Subcutaneous abdominal adipose tissue (tissue), 5 donors: Measurements from ENCODE around the gene KIF6.
A peak's percentile ranks its signal among the peaks of the same experiment; 100 is the strongest.

Experiments
- H3K27ac ChIP-seq: one replicate; pipeline ENCODE4 v1.7.0; 2013; ENCODE audit warnings: low read depth, mild to moderate bottlenecking, inconsistent platforms, low read length, moderate library complexity
- H3K27me3 ChIP-seq, 5 donors: one replicate each; pipeline ENCODE4 v1.7.0; 2013; ENCODE audit warnings: low read length in 5 of 5, inconsistent platforms in 1 of 5; ENCODE audit not compliant: control insufficient read depth in 5 of 5, insufficient read depth in 4 of 5
- H3K36me3 ChIP-seq, 5 donors: one replicate each; pipeline ENCODE4 v1.7.0; 2013; ENCODE audit warnings: low read length in 5 of 5; ENCODE audit not compliant: control insufficient read depth in 5 of 5, insufficient read depth in 5 of 5
- H3K4me1 ChIP-seq, 5 donors: one replicate each; pipeline ENCODE4 v1.7.0; 2013; ENCODE audit warnings: low read length in 5 of 5, mild to moderate bottlenecking in 3 of 5, moderate library complexity in 1 of 5; ENCODE audit not compliant: control insufficient read depth in 5 of 5, insufficient read depth in 5 of 5
- H3K4me3 ChIP-seq, 5 donors: one replicate each; pipeline ENCODE4 v1.7.0; 2013; ENCODE audit warnings: low read length in 5 of 5, low read depth in 1 of 5
- H3K9ac ChIP-seq, 5 donors: one replicate each; pipeline ENCODE4 v1.7.0; 2013; ENCODE audit warnings: low read length in 5 of 5, mild to moderate bottlenecking in 4 of 5, moderate library complexity in 3 of 5
- H3K9me3 ChIP-seq, 5 donors: one replicate each; pipeline ENCODE4 v1.7.0; 2013; ENCODE audit warnings: low read length in 5 of 5; ENCODE audit not compliant: control insufficient read depth in 5 of 5
- donor health status: healthy.
- donor health status: healthy.
- donor health status: healthy.
- donor health status: healthy.
- donor health status: healthy.

The KIF6 gene, protein sequence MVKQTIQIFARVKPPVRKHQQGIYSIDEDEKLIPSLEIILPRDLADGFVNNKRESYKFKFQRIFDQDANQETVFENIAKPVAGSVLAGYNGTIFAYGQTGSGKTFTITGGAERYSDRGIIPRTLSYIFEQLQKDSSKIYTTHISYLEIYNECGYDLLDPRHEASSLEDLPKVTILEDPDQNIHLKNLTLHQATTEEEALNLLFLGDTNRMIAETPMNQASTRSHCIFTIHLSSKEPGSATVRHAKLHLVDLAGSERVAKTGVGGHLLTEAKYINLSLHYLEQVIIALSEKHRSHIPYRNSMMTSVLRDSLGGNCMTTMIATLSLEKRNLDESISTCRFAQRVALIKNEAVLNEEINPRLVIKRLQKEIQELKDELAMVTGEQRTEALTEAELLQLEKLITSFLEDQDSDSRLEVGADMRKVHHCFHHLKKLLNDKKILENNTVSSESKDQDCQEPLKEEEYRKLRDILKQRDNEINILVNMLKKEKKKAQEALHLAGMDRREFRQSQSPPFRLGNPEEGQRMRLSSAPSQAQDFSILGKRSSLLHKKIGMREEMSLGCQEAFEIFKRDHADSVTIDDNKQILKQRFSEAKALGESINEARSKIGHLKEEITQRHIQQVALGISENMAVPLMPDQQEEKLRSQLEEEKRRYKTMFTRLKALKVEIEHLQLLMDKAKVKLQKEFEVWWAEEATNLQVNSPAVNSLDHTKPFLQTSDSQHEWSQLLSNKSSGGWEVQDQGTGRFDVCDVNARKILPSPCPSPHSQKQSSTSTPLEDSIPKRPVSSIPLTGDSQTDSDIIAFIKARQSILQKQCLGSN

DNA sequence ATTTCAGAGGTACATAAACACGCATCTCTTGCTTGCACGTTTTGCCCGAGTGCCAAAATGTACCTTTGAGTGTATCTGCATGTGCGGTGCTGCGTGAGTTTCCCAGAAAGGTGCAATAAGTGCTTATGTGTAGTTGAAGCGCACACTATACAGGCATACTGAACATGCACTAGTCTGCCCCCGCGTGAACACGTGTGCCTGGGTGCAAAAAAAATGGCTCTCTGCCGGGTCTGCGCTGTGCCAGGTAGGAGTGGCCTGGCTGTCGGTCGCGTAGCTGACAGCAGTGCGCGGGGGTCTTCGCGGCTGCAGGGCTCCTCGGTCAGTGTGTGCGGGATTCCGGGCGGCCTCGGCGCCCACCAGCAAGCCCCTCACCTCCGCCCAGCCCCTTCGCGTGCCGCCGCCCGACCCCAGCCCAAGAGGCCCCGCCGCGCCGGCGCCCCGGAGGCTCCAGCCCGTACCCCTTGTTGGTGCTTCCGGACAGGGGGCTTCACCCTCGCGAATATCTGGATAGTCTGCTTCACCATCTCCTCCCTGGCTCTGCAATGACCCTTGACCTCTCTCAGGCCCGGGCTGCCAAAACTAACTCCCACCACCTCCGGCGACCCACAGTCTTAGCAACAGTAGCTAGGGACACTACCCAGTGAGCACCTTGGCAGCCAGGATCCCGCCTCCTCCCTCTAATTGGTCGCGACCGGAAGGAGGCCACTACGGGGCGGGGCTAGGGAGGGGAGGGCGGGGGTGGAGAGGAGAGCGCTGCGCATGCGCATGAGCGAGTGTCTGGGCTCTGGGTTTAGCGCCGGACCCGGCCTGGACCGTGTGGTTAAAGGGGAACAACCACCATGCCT lies at the start of gene KIF6:
Gene KIF6 (minus strand): TSS at position 622 of the 845 bp plus-strand sequence. CDS start 98 bp downstream, at position 524.
- no peaks in the 10 kb centered on the region for H3K27me3 ChIP-seq
- H3K4me1 ChIP-seq: peaks cover 0 to 13% (median 6%) of the 10 kb centered on the region in 5 donors
- H3K36me3 ChIP-seq: no peaks in the 10 kb centered on the region
- no peaks in the 10 kb centered on the region for H3K9me3 ChIP-seq
- peak within 1 kb of the TSS; percentile 77 to 95 (median 90) for H3K4me3 ChIP-seq
- peak within 1 kb of the TSS; percentile 8 for H3K27ac ChIP-seq
- peak within 1 kb of the TSS in 4 of 5 donors; percentile 34 to 75 (median 62) for H3K9ac ChIP-seq

DNA sequence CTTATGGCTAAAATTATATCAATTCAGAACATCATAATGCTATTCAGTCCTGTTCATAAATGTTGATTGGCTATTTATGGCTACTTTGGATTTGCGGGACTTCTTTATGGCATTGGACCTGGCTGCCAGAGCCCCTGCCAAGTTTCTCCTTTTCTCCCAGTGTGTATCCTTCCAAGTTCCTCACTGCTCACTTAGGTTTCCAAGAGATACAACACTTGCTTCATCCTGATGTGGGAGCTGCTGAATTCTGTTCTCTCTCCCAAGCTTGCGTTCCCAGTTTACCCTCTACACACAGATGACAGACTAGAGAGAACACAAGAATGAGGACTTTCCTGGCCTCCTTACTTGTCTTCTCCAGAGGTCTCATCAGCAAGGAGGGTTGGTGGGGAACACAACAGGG lies 48.6 kb upstream of the KIF6 start:
- no peak overlapping the region for H3K9ac ChIP-seq
- H3K27me3 ChIP-seq: peaks cover 0 to 3% (median 0%) of the 10 kb centered on the region in 5 donors
- H3K27ac ChIP-seq: no peak overlapping the region
- H3K9me3 ChIP-seq: no peaks in the 10 kb centered on the region
- H3K4me1 ChIP-seq: peaks cover 0 to 13% (median 8%) of the 10 kb centered on the region in 5 donors
- H3K4me3 ChIP-seq: no peak overlapping the region
- no peaks in the 10 kb centered on the region for H3K36me3 ChIP-seq

DNA sequence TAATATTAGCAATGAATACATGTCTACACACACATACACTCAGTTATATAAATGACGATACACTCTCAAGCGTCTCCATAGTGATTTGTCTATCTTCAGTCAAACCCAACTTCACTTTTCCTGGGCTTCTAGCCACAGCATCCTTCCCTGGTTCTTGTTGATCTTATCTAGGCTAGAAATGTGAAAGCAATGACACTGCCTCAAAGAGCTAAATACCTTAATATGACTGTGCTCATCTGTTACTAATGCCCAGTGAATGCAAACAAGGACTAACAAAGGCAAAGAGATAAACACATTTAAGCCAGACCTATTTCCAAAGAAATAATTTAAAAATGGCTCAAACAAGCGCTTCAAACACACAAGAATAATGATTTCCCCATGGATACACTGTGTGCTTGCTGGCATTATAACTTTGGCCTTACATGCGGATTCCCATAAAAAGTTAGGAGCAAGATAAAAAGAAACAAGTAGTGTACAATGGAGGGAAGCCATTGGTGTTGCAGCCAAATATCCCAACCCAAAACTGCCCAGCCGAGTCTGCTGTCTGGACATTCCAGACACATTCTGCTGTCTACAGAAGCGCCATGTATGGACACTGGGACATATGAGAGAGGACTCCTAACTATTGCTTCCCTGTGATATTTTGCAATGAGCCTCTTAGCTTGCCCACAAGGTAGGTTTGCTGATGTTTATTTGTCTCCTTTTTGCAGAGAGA lies 47.5 kb upstream of the KIF6 start:
- H3K4me3 ChIP-seq: no peak overlapping the region
- H3K27me3 ChIP-seq: peaks cover 0 to 3% (median 0%) of the 10 kb centered on the region in 5 donors
- no peaks in the 10 kb centered on the region for H3K9me3 ChIP-seq
- H3K36me3 ChIP-seq: no peaks in the 10 kb centered on the region
- H3K27ac ChIP-seq: no peak overlapping the region
- no peak overlapping the region for H3K9ac ChIP-seq
- peaks cover 0 to 3% (median 2%) of the 10 kb centered on the region in 5 donors for H3K4me1 ChIP-seq

DNA sequence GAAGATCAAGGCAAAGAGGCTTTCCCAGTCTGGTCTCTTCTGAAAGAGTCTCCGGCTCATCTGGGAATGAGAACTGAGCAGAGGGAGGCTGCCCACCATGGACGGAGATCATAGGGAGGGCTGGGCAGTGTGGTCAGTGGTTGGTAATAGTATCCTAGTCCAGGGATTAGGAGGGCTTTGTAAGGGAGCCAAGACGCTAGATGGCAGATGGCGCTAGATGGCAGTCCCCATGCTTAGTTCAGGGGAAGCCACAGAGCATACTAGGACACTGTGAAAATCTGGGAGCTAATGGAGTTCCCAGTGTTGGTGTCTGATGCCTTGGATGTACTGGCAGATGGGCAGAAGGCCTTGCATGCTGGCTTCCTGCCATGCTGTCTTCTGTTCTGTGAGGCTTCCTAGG lies 45.2 kb upstream of the KIF6 start:
- H3K27me3 ChIP-seq: peaks cover 0 to 3% (median 0%) of the 10 kb centered on the region in 5 donors
- no peaks in the 10 kb centered on the region for H3K4me1 ChIP-seq
- H3K36me3 ChIP-seq: no peaks in the 10 kb centered on the region
- no peak overlapping the region for H3K4me3 ChIP-seq
- H3K27ac ChIP-seq: no peak overlapping the region
- no peak overlapping the region for H3K9ac ChIP-seq
- H3K9me3 ChIP-seq: no peaks in the 10 kb centered on the region

DNA sequence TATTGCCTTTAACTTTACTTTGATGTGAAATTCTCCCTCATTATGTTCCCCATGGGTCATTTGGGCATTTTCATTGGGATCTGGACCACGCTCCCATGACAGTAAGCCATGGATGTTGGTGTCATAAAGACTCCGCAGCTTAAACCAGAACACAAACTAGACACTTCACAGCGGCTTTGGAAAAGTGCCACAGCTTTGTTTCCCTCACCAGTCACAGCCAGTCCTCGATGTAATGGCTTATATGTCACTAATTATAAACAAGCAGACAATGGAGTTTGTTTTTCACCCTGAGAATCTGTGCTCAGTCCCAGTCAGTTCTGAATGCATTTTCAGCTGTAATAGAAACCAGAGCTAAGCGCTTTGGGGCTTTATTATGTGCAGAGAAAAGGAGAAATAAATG lies 43.8 kb upstream of the KIF6 start:
- no peaks in the 10 kb centered on the region for H3K9me3 ChIP-seq
- H3K4me3 ChIP-seq: no peak overlapping the region
- H3K36me3 ChIP-seq: no peaks in the 10 kb centered on the region
- no peak overlapping the region for H3K27ac ChIP-seq
- no peaks in the 10 kb centered on the region for H3K4me1 ChIP-seq
- no peak overlapping the region for H3K9ac ChIP-seq
- H3K27me3 ChIP-seq: peaks cover 0 to 3% (median 0%) of the 10 kb centered on the region in 5 donors

DNA sequence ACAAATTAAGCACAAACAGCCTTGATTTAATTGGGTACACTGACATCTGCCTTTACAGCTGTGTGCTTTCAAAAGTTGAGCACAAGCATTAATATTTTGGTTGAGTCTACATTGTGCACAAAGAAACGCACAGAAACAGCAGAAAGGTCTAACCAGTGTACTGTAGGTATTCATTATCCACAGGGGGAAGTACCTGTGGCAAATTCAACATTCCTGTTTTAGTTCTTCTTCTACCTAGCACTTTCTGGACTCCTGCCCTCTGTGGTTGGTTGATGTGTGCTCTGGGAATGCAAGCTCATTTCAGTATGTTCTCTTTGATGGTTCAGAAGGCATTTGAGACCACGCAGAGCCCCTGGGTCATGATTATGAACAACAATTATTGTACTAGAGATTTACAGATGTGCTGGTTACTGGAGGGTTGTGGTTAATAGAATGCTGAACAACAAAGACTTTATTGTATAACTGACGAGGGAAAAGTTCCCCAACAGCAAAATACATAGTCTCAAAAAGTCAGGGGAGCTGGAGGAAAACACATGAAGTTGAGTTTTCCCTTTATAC lies 40.4 kb upstream of the KIF6 start:
- H3K36me3 ChIP-seq: no peaks in the 10 kb centered on the region
- H3K27me3 ChIP-seq: peaks cover 0 to 3% (median 0%) of the 10 kb centered on the region in 5 donors
- H3K27ac ChIP-seq: no peak overlapping the region
- no peak overlapping the region for H3K4me3 ChIP-seq
- no peaks in the 10 kb centered on the region for H3K9me3 ChIP-seq
- H3K4me1 ChIP-seq: peaks cover 0 to 5% (median 0%) of the 10 kb centered on the region in 5 donors
- no peak overlapping the region for H3K9ac ChIP-seq

DNA sequence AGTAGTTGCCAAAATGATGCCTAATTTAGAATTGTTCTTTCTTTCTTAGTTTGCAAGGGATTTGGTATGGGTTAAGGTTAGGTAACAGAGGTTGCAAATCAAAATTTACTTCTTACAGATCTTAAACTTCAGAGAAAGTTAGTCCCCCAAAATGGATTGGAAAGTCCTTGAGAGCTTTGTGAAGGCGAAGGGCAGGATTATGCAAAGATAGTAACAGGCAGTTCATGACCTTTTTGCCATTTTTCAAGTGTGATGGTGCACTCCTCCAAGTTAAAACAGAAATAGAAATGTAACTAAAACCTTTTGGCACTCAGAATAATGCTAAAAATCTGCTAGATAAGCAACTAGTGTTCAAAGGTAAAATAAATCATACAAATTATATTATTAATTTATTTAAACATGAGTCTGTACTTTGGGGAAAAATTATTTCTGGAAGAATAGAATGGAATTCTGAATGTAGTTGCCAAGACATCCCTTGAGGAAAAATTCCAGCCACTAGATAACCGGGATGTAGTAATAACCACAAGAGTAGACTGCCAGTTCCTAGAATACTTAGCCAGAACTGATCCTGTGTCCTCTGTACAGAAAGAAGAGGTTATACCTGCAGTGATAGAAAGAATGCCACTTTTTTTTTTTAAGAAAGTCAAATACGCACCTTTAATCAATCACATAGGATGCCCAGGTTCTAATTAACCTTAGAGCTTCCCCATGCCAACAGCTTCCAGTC lies 35.2 kb upstream of the KIF6 start:
- H3K27ac ChIP-seq: no peak overlapping the region
- H3K4me1 ChIP-seq: peaks cover 0 to 21% (median 10%) of the 10 kb centered on the region in 5 donors
- no peaks in the 10 kb centered on the region for H3K9me3 ChIP-seq

DNA sequence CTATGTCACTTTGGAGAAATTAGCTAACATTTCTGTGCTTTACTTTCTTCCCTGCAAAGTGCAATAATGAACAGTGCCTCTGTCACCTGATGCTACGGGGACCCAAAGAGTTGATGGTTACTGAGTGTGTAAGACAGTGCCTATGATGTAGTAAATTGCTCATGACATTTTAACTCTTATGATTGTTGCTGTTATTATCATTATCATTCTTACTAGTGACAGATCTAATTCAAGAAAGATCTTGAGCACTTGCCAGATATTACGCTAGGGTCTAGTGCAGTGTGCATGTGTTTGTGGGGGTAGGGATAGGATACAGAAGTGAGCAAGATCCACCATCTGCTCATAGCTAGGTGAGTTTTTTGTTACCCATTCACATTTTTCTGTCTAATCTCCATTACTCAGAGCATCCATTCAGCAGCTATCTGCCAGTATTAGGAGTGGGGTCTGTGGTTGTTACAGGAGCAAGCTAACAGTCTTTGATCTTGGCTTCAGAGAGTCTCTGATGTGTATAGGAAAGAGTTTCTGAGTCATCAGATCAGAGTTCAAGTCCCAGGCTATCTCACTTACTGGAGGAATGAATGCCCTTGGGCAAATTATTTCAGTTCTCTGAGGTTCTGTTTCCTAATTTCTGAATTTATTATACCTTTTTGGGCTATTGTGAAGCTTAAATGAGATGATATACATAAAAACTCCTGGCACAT lies 33.8 kb upstream of the KIF6 start:
- Histone ChIP-seq H3K36me3 (no peaks in the 10 kb centered on the region), H3K9ac (no peak overlapping the region), H3K9me3 (no peaks in the 10 kb centered on the region), H3K4me3 (no peak overlapping the region), H3K4me1 (peaks cover 0 to 30% (median 15%) of the 10 kb centered on the region in 5 donors), H3K27ac (no peak overlapping the region), H3K27me3 (no peaks in the 10 kb centered on the region)

More for the DNA sequence above, 35.2 kb upstream of the KIF6 start:
- no peak overlapping the region for H3K9ac ChIP-seq
- no peaks in the 10 kb centered on the region for H3K36me3 ChIP-seq
- H3K27me3 ChIP-seq: no peaks in the 10 kb centered on the region
- no peak overlapping the region for H3K4me3 ChIP-seq
